Measurements from ENCODE around the gene BEST1.

BEST1 gene

DNA sequence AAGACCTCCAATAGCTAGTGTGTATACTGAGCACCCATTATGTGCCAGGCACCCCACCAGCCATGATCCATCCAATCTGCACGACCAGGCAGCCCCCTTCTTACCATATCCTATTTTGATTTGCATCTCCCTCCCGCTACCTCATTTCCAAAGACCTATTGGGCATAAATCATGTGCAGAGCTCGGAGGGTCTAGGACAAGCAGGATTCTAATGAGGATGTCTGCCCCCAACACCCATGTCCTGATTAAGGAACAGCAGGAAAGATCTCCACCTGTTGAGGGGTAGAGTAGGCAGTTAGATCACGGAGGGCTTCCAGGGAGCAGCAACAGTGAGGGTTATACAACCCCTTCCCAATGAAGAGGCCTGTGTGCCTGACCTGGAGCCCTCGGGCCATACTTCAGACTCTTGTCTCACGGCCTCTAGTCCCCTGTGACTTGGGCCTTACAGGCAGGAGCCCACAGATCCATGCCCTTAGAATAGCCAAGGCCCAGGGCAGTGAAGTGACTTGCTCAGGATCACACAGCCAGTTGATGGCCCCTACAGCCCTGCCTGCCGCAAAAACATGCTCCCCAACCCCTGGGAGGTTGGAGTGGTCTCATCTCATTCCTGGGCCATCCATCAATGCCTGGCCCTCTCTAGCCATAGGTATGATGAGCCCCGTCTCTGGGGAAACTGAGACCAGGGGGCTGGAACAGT, 36.3 kb upstream of the BEST1 start:
- H3K4me3 ChIP-seq (ENCODE audit: low read depth, low read length) = no peak overlapping the region
- DNase-seq (ENCODE audit: low read depth) = no peak
- TF ChIP-seq CTCF (IDR thresholded peaks at IDR 0.05; ENCODE audit: low read depth, low read length) (no peak), POLR2A (IDR thresholded peaks at IDR 0.05; ENCODE audit: extremely low read depth, insufficient read length) (no peak)

- DNase-seq (ENCODE audit: low read depth) = no peak
- TF ChIP-seq MYC (IDR thresholded peaks at IDR 0.05; ENCODE audit: low read depth, low read length) (no peak), POLR2A (IDR thresholded peaks at IDR 0.05; ENCODE audit: extremely low read depth, insufficient read length) (no peak), CTCF (IDR thresholded peaks at IDR 0.05; ENCODE audit: low read depth, low read length) (no peak), MAX (IDR thresholded peaks at IDR 0.05; ENCODE audit: low read depth, low read length) (no peak)
- no peak overlapping the region for H3K4me3 ChIP-seq (ENCODE audit: low read depth, low read length)
Observed at GRCh38 chr11:61914471-61915171, 35.5 kb upstream of the BEST1 start.

- no peak overlapping the region for H3K4me3 ChIP-seq (ENCODE audit: low read depth, low read length)
- no peak for TF ChIP-seq MYC (IDR thresholded peaks at IDR 0.05; ENCODE audit: low read depth, low read length)
- no peak for TF ChIP-seq MAX (IDR thresholded peaks at IDR 0.05; ENCODE audit: low read depth, low read length)
- TF ChIP-seq POLR2A (IDR thresholded peaks at IDR 0.05; ENCODE audit: extremely low read depth, insufficient read length) = no peak
- TF ChIP-seq CTCF (IDR thresholded peaks at IDR 0.05; ENCODE audit: low read depth, low read length) = no peak
- no peak for DNase-seq (ENCODE audit: low read depth)
Observed at GRCh38 chr11:61916737-61917333, 33.3 kb upstream of the BEST1 start.

DNA sequence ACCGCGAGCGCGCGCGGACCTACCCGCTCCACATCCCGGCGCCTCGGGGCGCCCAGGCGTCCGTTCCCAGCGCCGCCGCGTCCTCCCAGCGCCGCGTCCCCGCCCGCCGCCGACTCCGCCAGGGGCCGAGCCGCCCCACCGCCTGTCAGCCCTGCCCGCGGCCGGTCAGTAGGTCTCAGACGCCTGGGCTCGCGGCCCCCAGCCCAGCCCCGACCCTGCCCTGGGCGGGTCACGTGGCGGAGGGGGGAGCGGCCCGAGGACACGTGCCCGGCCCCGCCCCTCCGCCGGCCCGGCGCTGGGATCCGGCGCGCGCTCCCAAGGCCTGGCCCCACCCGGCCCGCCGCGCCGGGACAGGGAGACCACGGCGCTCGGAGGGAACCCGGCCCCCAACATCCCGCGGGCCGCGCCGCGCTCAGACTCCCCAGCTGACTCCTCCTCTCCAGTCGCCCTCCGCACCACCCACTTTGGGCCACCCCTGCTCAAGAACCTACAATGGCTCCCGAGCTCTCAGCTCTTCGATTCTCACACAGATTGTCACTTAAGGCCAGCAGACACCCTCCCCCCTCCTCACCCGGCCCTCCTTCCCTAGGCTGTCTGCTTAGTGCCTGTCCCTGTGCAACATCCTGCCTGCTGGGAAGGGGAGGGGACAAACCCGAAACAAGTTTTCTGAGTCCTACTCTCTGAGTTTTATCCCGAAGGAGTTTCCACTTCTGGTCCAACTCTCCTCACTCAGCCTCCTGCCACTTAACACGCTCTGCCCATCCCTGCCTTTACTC, 32.6 kb upstream of the BEST1 start, which contains the start of gene RAB3IL1:
Gene RAB3IL1 (minus strand): TSS at position 233 of the 776 bp plus-strand sequence. CDS start 199 bp downstream, at position 34.
- H3K4me3 ChIP-seq (ENCODE audit: low read depth, low read length) = no peak within 1 kb of the TSS
- DNase-seq (ENCODE audit: low read depth) = no peak
- no peak for TF ChIP-seq MYC (IDR thresholded peaks at IDR 0.05; ENCODE audit: low read depth, low read length)
- TF ChIP-seq MAX (IDR thresholded peaks at IDR 0.05; ENCODE audit: low read depth, low read length) = no peak
- no peak for TF ChIP-seq POLR2A (IDR thresholded peaks at IDR 0.05; ENCODE audit: extremely low read depth, insufficient read length)
- TF ChIP-seq CTCF (IDR thresholded peaks at IDR 0.05; ENCODE audit: low read depth, low read length) = no peak

DNA sequence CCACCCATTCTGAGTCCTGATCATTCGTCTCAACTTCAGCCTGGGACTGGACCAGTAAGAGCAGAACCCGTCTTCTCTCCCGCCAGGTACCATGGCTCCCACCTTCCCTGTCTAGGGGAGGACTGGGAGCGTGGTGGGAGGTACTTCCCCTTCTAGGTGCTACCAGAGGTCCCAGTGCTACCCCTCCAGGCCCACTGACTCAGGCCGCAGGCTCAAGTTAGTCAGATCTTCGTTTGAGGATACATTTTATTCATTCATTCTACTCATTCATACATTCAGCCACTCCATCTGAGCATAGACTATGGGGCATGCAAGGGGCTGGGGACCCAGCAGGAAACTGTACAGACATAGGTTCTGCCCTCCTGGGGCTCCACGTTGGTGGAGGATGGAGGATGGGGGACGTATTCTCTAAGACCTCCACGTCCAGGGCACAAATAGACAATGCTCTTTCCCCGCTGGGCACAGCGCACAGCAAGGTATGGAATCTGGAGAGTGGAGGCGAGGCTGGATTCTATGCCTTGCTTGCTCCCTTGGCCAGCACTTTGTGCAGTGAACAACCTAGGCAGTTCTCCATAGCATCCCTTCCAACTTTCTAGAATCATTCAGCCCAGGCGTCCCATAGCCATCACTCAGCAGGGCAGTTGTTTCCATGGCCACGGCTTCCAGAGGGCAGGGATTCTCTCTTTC, 31.8 kb upstream of the BEST1 start:
- TF ChIP-seq MYC (IDR thresholded peaks at IDR 0.05; ENCODE audit: low read depth, low read length) = no peak
- TF ChIP-seq MAX (IDR thresholded peaks at IDR 0.05; ENCODE audit: low read depth, low read length) = no peak
- TF ChIP-seq CTCF (IDR thresholded peaks at IDR 0.05; ENCODE audit: low read depth, low read length) = no peak
- TF ChIP-seq POLR2A (IDR thresholded peaks at IDR 0.05; ENCODE audit: extremely low read depth, insufficient read length) = no peak
- DNase-seq (ENCODE audit: low read depth) = no peak
- no peak overlapping the region for H3K4me3 ChIP-seq (ENCODE audit: low read depth, low read length)

All from NB4 (cell line).